Sigmoid colon (tissue), 4 donors: ENCODE results near the gene GJB2.

ENCODE experiments used
- EP300 ChIP-seq, 4 donors: sonication (generic); formaldehyde crosslinking; IDR thresholded peaks; one replicate each; pipeline ENCODE4 v1.6.1; 2017; ENCODE audit warnings: antibody characterized with exemption in 4 of 4
- POLR2A ChIP-seq, 2 donors: fragments of 450-650 bp; IDR thresholded peaks; one replicate each; pipeline ENCODE4 v1.6.1; 2016; ENCODE audit warnings: antibody characterized with exemption in 2 of 2, mild to moderate bottlenecking in 2 of 2, moderate library complexity in 2 of 2
- TF ChIP-seq, protein P1 (sequence below), 4 experiments: fragments of 450-650 bp in 3 of 4; fragments of 200-600 bp in 1 of 4; IDR thresholded peaks; one replicate each; pipeline ENCODE4 v1.5.1; 2016 to 2019; ENCODE audit warnings: antibody characterized with exemption in 4 of 4, mild to moderate bottlenecking in 3 of 4, moderate library complexity in 2 of 4

- TF ChIP-seq, protein P1, sequence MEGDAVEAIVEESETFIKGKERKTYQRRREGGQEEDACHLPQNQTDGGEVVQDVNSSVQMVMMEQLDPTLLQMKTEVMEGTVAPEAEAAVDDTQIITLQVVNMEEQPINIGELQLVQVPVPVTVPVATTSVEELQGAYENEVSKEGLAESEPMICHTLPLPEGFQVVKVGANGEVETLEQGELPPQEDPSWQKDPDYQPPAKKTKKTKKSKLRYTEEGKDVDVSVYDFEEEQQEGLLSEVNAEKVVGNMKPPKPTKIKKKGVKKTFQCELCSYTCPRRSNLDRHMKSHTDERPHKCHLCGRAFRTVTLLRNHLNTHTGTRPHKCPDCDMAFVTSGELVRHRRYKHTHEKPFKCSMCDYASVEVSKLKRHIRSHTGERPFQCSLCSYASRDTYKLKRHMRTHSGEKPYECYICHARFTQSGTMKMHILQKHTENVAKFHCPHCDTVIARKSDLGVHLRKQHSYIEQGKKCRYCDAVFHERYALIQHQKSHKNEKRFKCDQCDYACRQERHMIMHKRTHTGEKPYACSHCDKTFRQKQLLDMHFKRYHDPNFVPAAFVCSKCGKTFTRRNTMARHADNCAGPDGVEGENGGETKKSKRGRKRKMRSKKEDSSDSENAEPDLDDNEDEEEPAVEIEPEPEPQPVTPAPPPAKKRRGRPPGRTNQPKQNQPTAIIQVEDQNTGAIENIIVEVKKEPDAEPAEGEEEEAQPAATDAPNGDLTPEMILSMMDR (IDR thresholded peaks at IDR 0.05) = no peak
- TF ChIP-seq POLR2A (IDR thresholded peaks at IDR 0.05) (no peak), EP300 (IDR thresholded peaks at IDR 0.05) (no peak)
Measured at GRCh38 chr13:20161951-20162300, 30.8 kb downstream of the GJB2 start.
